Osteocyte (in vitro differentiated cells): ENCODE measurements around the gene IGSF3. TPM values are rescaled to one million over a fixed set of nuclear protein-coding genes. Genes with fewer than 3 reads are reported as not detected.

ENCODE experiments used
- DNase-seq: peaks from one replicate; pipeline ENCODE4 v3.0.0; 2021; ENCODE audit warnings: mixed read lengths; ENCODE audit not compliant: unreplicated experiment; ENCODE audit errors: extremely low spot score
- H3K27ac Mint-ChIP-seq: one replicate; pipeline ENCODE4 v1.8.0; 2021; ENCODE audit warnings: mild to moderate bottlenecking, mixed read lengths; ENCODE audit not compliant: unreplicated experiment
- H3K27me3 Mint-ChIP-seq: one replicate; pipeline ENCODE4 v1.8.0; 2021; ENCODE audit warnings: mixed read lengths; ENCODE audit not compliant: unreplicated experiment
- H3K36me3 Mint-ChIP-seq: one replicate; pipeline ENCODE4 v1.8.0; 2021; ENCODE audit warnings: mixed read lengths; ENCODE audit not compliant: unreplicated experiment
- H3K4me1 Mint-ChIP-seq: one replicate; pipeline ENCODE4 v1.8.0; 2021; ENCODE audit warnings: mixed read lengths; ENCODE audit not compliant: unreplicated experiment
- H3K4me3 Mint-ChIP-seq: one replicate; pipeline ENCODE4 v1.8.0; 2021; ENCODE audit warnings: mild to moderate bottlenecking, moderate library complexity, mixed read lengths; ENCODE audit not compliant: unreplicated experiment
- H3K9me3 Mint-ChIP-seq: one replicate; pipeline ENCODE4 v1.8.0; 2021; ENCODE audit warnings: mixed read lengths; ENCODE audit not compliant: unreplicated experiment
- total RNA-seq: library from RNA; stranded (reverse); gene quantifications from 2 replicates; pipeline ENCODE4 v1.2.1, GENCODE V29; 2021
- TF ChIP-seq, protein P1 (sequence below): fragments of 200-600 bp; sonication (generic); IDR thresholded peaks from 2 replicates; pipeline ENCODE4 v1.5.0; 2021; ENCODE audit warnings: antibody characterized with exemption, mild to moderate bottlenecking, moderate library complexity

Gene IGSF3
- total RNA-seq, 1 donor from 2014 or later = 43.2 TPM

DNA sequence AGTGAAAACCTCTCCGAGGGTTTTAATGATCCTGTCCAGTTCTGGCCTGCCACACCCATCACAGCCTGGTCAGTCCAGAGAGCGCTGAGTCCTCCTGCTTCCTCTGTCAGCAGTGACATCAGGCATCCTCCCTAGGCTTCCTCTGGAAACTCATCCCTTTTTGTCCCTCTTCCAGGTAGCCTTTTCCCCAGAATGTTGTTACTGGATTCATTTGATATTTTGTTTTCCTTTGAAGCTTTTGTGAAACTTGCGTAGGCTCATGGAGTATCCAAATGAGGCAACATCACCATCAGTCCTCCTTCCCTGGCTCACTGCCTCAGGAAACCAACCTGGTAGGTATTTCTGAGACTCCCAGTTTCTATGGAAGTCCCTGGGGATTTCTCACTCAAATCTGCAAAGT, 27.0 kb upstream of the IGSF3 start:
- no peaks in the 10 kb centered on the region for H3K27me3 Mint-ChIP-seq

DNA sequence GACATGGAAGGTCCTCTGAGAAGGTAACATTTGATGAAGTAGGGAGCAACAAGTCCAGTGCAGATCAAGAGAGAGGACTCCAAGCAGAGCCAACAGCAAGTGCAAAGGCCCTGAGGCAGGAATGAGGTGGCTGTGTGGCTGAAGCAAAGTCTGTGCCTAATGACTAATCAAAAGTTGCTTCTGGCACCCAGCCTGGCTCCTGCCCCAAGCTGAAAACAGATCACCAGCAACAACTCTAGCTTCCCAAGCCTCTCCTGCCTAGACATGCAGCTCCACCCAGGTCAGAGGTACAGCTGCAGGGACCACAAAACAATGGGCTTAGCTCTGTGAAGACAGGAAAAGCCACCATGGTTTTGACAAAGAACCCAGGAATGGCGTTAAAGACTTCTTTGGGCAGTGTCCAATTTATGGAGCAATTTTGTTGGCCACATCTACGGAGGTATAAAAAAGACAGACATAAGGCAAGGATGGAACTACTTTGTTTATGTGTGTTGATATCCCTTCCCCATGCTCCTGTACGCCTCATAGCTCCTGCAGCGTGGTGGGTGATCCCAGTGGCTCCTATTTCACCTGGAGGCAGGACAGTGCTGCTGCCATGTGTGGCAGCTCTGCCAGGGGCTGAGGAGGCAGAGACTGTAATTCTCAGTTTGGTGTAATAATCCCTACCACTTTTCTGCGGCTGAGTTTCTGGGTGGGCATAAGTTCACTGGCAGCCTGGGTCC, 26.4 kb upstream of the IGSF3 start:
- Mint-ChIP-seq H3K36me3 (no peaks in the 10 kb centered on the region), H3K27me3 (no peaks in the 10 kb centered on the region), H3K4me3 (no peak overlapping the region), H3K4me1 (peaks cover 69% of the 10 kb centered on the region), H3K9me3 (no peaks in the 10 kb centered on the region), H3K27ac (peak overlapping the region; percentile 64)
- no peak for DNase-seq
- TF ChIP-seq, protein P1, sequence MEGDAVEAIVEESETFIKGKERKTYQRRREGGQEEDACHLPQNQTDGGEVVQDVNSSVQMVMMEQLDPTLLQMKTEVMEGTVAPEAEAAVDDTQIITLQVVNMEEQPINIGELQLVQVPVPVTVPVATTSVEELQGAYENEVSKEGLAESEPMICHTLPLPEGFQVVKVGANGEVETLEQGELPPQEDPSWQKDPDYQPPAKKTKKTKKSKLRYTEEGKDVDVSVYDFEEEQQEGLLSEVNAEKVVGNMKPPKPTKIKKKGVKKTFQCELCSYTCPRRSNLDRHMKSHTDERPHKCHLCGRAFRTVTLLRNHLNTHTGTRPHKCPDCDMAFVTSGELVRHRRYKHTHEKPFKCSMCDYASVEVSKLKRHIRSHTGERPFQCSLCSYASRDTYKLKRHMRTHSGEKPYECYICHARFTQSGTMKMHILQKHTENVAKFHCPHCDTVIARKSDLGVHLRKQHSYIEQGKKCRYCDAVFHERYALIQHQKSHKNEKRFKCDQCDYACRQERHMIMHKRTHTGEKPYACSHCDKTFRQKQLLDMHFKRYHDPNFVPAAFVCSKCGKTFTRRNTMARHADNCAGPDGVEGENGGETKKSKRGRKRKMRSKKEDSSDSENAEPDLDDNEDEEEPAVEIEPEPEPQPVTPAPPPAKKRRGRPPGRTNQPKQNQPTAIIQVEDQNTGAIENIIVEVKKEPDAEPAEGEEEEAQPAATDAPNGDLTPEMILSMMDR = no peak

More for the DNA sequence above, 27.0 kb upstream of the IGSF3 start:
- Mint-ChIP-seq H3K27ac (no peak overlapping the region), H3K4me3 (no peak overlapping the region), H3K9me3 (no peaks in the 10 kb centered on the region), H3K36me3 (no peaks in the 10 kb centered on the region), H3K4me1 (peaks cover 64% of the 10 kb centered on the region)
- TF ChIP-seq, protein P1 = no peak
- DNase-seq = no peak

DNA sequence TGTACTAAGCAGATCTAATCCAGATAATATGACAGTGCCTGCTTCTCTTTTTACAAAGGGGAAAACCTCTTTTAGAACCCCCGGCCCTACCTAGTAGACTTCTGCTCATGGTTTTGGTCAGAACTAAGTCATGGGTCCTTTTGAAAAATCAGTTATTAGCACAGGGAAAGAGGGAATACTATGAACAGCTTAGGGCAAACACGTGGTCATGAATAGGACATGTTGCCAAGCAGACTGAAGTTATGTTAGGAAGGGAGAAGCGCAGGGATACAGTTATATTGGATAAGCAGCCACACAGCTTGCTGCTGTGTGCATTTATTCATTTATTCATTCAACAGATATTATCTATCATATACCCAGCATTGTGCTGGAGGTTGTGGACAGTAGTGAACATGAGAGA, 25.3 kb upstream of the IGSF3 start:
- Mint-ChIP-seq H3K4me1 (peaks cover 75% of the 10 kb centered on the region), H3K4me3 (no peak overlapping the region), H3K36me3 (no peaks in the 10 kb centered on the region), H3K27ac (no peak overlapping the region), H3K9me3 (no peaks in the 10 kb centered on the region), H3K27me3 (no peaks in the 10 kb centered on the region)
- no peak for DNase-seq
- TF ChIP-seq, protein P1 = no peak

DNA sequence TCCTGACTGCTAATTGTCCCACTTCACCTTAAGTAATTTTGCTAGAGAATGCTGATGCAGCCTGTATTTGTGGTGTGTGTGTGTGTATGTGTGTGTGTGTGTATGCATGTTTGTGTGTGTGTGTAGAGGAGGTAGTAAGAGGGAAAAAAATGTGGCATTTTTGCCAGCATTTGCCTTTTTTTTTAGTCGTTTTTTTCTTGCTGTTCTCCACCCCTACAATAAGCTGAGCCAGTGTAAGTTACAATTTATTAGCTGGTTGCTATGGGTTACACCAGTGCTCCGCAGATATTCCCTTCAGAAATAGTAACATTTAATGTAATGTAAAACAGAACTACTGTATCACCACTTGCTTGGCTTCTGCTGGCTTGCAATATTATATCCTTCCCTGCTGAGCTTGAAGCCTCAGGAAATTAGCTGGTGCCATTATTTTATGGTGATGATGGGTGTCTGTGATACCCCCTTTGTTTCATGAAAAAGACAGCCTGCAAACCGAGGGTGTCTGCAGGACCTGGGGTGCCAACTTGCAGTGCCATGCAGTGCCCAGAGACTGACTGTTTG, 23.4 kb upstream of the IGSF3 start:
- no peaks in the 10 kb centered on the region for H3K36me3 Mint-ChIP-seq
- no peak overlapping the region for H3K4me3 Mint-ChIP-seq
- no peak for DNase-seq
- H3K27ac Mint-ChIP-seq = peak overlapping the region; percentile 85
- no peaks in the 10 kb centered on the region for H3K27me3 Mint-ChIP-seq
- no peaks in the 10 kb centered on the region for H3K9me3 Mint-ChIP-seq
- TF ChIP-seq, protein P1 = no peak
- peaks cover 84% of the 10 kb centered on the region for H3K4me1 Mint-ChIP-seq

DNA sequence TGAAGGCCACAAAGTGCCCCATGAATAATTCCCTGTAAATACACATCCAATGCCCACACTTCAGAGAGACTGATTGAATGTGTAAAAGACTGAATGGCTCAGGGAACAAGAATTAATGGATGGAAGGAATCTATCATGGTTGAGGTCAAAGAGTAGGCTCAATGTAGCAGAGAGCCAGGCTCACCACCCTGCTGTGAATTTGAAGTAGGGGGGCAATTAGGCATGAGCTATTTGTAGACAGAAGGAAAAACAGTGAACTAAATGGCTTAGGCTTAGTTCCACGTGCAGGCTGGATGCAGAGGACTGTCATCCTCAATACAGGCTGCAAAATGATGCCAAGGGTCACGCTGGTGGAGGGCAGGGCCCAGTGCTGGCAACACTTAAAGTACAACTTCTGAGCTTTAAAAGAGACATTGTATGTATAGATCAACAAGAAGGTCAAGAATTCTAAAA, 22.9 kb upstream of the IGSF3 start:
- H3K27ac Mint-ChIP-seq = peak overlapping the region; percentile 85
- no peak overlapping the region for H3K4me3 Mint-ChIP-seq
- no peaks in the 10 kb centered on the region for H3K9me3 Mint-ChIP-seq
- TF ChIP-seq, protein P1 = no peak
- DNase-seq = no peak
- no peaks in the 10 kb centered on the region for H3K36me3 Mint-ChIP-seq
- H3K4me1 Mint-ChIP-seq = peaks cover 86% of the 10 kb centered on the region
- H3K27me3 Mint-ChIP-seq = no peaks in the 10 kb centered on the region
